Inflammatory macrophage (primary cell): Measurements from ENCODE around the gene ZNF764.
A peak's percentile ranks its signal among the peaks of the same experiment; 100 is the strongest.
"Not testable (repeated sequence)": the region's sequence is repeated elsewhere in the genome, so short reads cannot be mapped to it uniquely, and the experiment has no call there.

Experiments
- DNase-seq, 2 donors: peaks; one replicate each; pipeline ENCODE4 v3.0.0-alpha.2; 2020 to 2022
- total RNA-seq, 18 experiments: gene quantifications; one replicate each; lab custom pipeline; 2026; ENCODE audit warnings: mixed read lengths in 6 of 18, inconsistent platforms in 2 of 18; lab: John Stamatoyannopoulos, UW

Gene ZNF764
- total RNA-seq, result 1.1 to 8.6 (median 4.5) reads per million in 18 experiments

GRCh38 chr16:30557957-30558788 is at the start of gene ZNF764:
Gene ZNF764, minus strand, starts transcription at chr16:30558374. Its CDS starts 192 bp downstream, at chr16:30558182.
- peak; percentile 99 for DNase-seq

- DNase-seq, result no peak
Observed at GRCh38 chr16:30606004-30606403, 47.8 kb upstream of the ZNF764 start.

GRCh38 chr16:30605158-30605557 is 47.0 kb upstream of the ZNF764 start:
- peak; percentile 56 to 69 for DNase-seq

- no peak for DNase-seq
Observed at GRCh38 chr16:30604316-30604947, 46.3 kb upstream of the ZNF764 start.

GRCh38 chr16:30603945-30604315 is 45.8 kb upstream of the ZNF764 start:
- no peak for DNase-seq

- DNase-seq, result peak; percentile 49 to 54
Observed at GRCh38 chr16:30602616-30603277, 44.6 kb upstream of the ZNF764 start.

- peak; percentile 53 to 62 for DNase-seq
Observed at GRCh38 chr16:30601966-30602365, 43.8 kb upstream of the ZNF764 start.

- DNase-seq, result no peak
Observed at GRCh38 chr16:30600929-30601328, 42.8 kb upstream of the ZNF764 start.

GRCh38 chr16:30600215-30600614 is 42.0 kb upstream of the ZNF764 start:
- DNase-seq, result no peak

- no peak for DNase-seq
Observed at GRCh38 chr16:30592871-30593270, 34.7 kb upstream of the ZNF764 start.

- not testable (repeated sequence) for DNase-seq
Observed at GRCh38 chr16:30590869-30591268, 32.7 kb upstream of the ZNF764 start.

- not testable (repeated sequence) for DNase-seq
Observed at GRCh38 chr16:30589582-30589981, 31.4 kb upstream of the ZNF764 start.

GRCh38 chr16:30588651-30589050 is 30.5 kb upstream of the ZNF764 start:
- no peak for DNase-seq

GRCh38 chr16:30585400-30586191 is 27.4 kb upstream of the ZNF764 start, which contains the start of gene ZNF785:
Gene ZNF785, minus strand, starts transcription at chr16:30585697. Its CDS starts 86 bp downstream, at chr16:30585611.
- peak; percentile 97 to 98 for DNase-seq

- peak; percentile 39 to 69 for DNase-seq
Observed at GRCh38 chr16:30585022-30585399, 26.8 kb upstream of the ZNF764 start.

GRCh38 chr16:30582611-30583340 is 24.6 kb upstream of the ZNF764 start:
- no peak for DNase-seq

GRCh38 chr16:30581457-30581856 is 23.3 kb upstream of the ZNF764 start:
- DNase-seq, result no peak

- no peak for DNase-seq
Observed at GRCh38 chr16:30574678-30575077, 16.5 kb upstream of the ZNF764 start.

- DNase-seq, result peak; percentile 96 to 97
Observed at GRCh38 chr16:30571445-30572322, 13.5 kb upstream of the ZNF764 start, which contains the start of gene ZNF688. Gene ZNF688, minus strand, starts transcription at chr16:30571714. Its CDS starts 85 bp downstream, at chr16:30571629.

- no peak for DNase-seq
Observed at GRCh38 chr16:30570636-30571444, 12.7 kb upstream of the ZNF764 start.
